ENCODE data around the gene MAD1L1. TPM values are rescaled to one million over a fixed set of nuclear protein-coding genes. Genes with fewer than 3 reads are reported as not detected.
A peak's percentile ranks its signal among the peaks of the same experiment; 100 is the strongest.

Gene MAD1L1
- total and polyA plus RNA-seq, 7 donors = 11.7 to 17.5 (median 15.6) TPM

DNA sequence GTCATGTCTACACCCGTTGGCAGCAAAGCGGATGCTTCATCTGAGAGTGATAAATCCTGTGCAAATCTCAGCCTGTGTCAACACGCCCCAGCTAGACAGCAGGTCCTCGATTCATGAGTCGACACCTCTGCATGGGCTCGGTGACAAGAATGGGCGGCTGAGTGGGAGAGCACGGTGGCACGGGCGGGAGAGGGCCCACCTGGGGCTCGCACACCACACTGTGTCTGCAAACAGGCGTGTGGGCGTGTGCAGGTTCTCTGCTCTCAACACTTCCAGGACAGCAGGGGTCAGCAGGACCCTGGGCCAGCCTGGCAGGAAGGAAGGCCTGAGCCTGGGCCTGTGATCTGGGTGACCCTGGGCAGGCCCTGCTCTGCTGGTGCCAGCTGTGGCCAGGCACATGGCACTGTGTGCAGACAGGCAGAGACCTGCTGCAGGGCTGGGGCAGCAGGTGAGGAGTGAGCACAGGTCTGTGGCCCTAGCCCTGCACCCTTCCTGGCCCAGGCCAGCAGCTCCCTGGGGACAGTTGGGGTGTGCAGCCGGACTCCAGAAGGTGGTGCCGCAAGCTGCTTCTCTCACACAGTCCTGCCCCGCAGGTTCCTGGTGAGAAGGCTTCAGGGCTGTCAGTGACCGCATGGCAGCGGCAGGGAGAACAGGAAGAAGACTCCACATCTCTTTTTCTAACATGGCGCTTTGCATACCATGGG, 346.2 kb downstream of the MAD1L1 start:
- TF ChIP-seq CTCF (IDR thresholded peaks at IDR 0.05) = no peak
- ATAC-seq = peak in 3 of 4 donors; percentile 39 to 60 (median 53)
- H3K4me3 ChIP-seq = no peak overlapping the region
- DNase-seq = no peak
- intact Hi-C loops (cut with DNase I) = no loop called here
- H3K9me3 ChIP-seq = no peaks in the 10 kb centered on the region
- peaks cover 9% of the 10 kb centered on the region for H3K4me1 ChIP-seq
- no peak overlapping the region for H3K27ac ChIP-seq
- H3K27me3 ChIP-seq (ENCODE audit: insufficient read depth in 3 of 3, low read length in 2 of 3) = no peaks in the 10 kb centered on the region
- H3K36me3 ChIP-seq (ENCODE audit: insufficient read depth in 1 of 2, low read depth in 1 of 2) = no peaks in the 10 kb centered on the region
- 70 to 87% (median 78%) methylated on average over 19 of the region's 19 CpGs for WGBS, 3 donors

- intact Hi-C loops (cut with DNase I) = no loop called here
- DNase-seq (no peak), ATAC-seq (no peak)
- Histone ChIP-seq H3K4me3 (no peak overlapping the region), H3K9me3 (no peaks in the 10 kb centered on the region), H3K4me1 (peaks cover 9% of the 10 kb centered on the region), H3K27me3 (ENCODE audit: insufficient read depth in 3 of 3, low read length in 2 of 3) (no peaks in the 10 kb centered on the region), H3K36me3 (ENCODE audit: insufficient read depth in 1 of 2, low read depth in 1 of 2) (no peaks in the 10 kb centered on the region), H3K27ac (no peak overlapping the region)
- no peak for TF ChIP-seq CTCF (IDR thresholded peaks at IDR 0.05)
- 92 to 95% (median 93%) methylated on average over 26 to 28 of the region's 28 CpGs for WGBS, 3 donors
These were observed 347.1 kb downstream of the MAD1L1 start for GRCh38 chr7:1885465-1886226.

GRCh38 chr7:1884583-1885350, 348.0 kb downstream of the MAD1L1 start:
- no peak for TF ChIP-seq CTCF (IDR thresholded peaks at IDR 0.05)
- 94 to 97% (median 95%) methylated on average over 25 to 26 of the region's 26 CpGs for WGBS, 3 donors
- intact Hi-C loops (cut with DNase I) = no loop called here
- Histone ChIP-seq H3K27ac (no peak overlapping the region), H3K4me3 (no peak overlapping the region), H3K36me3 (ENCODE audit: insufficient read depth in 1 of 2, low read depth in 1 of 2) (no peaks in the 10 kb centered on the region), H3K4me1 (peaks cover 9% of the 10 kb centered on the region), H3K27me3 (ENCODE audit: insufficient read depth in 3 of 3, low read length in 2 of 3) (no peaks in the 10 kb centered on the region), H3K9me3 (no peaks in the 10 kb centered on the region)
- DNase-seq = no peak
- ATAC-seq = no peak

- Histone ChIP-seq H3K27me3 (ENCODE audit: insufficient read depth in 3 of 3, low read length in 2 of 3) (no peaks in the 10 kb centered on the region), H3K9me3 (peaks cover under 1% of the 10 kb centered on the region), H3K4me1 (peaks cover 9% of the 10 kb centered on the region), H3K4me3 (no peak overlapping the region), H3K27ac (no peak overlapping the region), H3K36me3 (ENCODE audit: insufficient read depth in 1 of 2, low read depth in 1 of 2) (no peaks in the 10 kb centered on the region)
- no peak for TF ChIP-seq CTCF (IDR thresholded peaks at IDR 0.05)
- peak in 1 of 2 donors; percentile 71 for DNase-seq
- intact Hi-C loops (cut with DNase I) = no loop called here
- ATAC-seq = peak; percentile 46 to 75 (median 64)
- 56 to 78% (median 62%) methylated on average over 22 to 30 of the region's 30 CpGs for WGBS, 3 donors
These were observed 348.7 kb downstream of the MAD1L1 start for GRCh38 chr7:1883834-1884582.
